Parathyroid adenoma (tissue), 2 donors: ENCODE measurements around the gene TCEAL3.
"Not testable (repeated sequence)": the region's sequence is repeated elsewhere in the genome, so short reads cannot be mapped to it uniquely, and the experiment has no call there.

Source experiments
- H2AFZ ChIP-seq: fragments of 300-600 bp; sonication (generic); one replicate; pipeline ENCODE4 v1.7.0; 2017; ENCODE audit warnings: antibody characterized with exemption, mild to moderate bottlenecking
- H3K27ac ChIP-seq: fragments of 300-600 bp; sonication (generic); one replicate; pipeline ENCODE4 v1.7.0; 2017
- H3K27me3 ChIP-seq: fragments of 300-600 bp; sonication (generic); one replicate; pipeline ENCODE4 v1.7.0; 2017; ENCODE audit warnings: low read length; ENCODE audit not compliant: control insufficient read depth, insufficient read depth
- H3K36me3 ChIP-seq: fragments of 300-600 bp; sonication (generic); one replicate; pipeline ENCODE4 v1.7.0; 2017; ENCODE audit warnings: low read length; ENCODE audit not compliant: control insufficient read depth, insufficient read depth
- H3K4me1 ChIP-seq: fragments of 300-600 bp; sonication (generic); one replicate; pipeline ENCODE4 v1.7.0; 2017; ENCODE audit warnings: control low read depth
- H3K4me2 ChIP-seq: fragments of 300-600 bp; sonication (generic); one replicate; pipeline ENCODE4 v1.7.0; 2017; ENCODE audit warnings: low read length
- H3K4me3 ChIP-seq: fragments of 300-600 bp; sonication (generic); one replicate; pipeline ENCODE4 v1.7.0; 2017; ENCODE audit warnings: low read depth, low read length
- H3K79me2 ChIP-seq: fragments of 300-600 bp; sonication (generic); one replicate; pipeline ENCODE4 v1.7.0; 2017; ENCODE audit warnings: control low read depth
- H3K9ac ChIP-seq: fragments of 300-600 bp; sonication (generic); one replicate; pipeline ENCODE4 v1.7.0; 2017; ENCODE audit warnings: mild to moderate bottlenecking
- H3K9me3 ChIP-seq: fragments of 300-600 bp; sonication (generic); one replicate; pipeline ENCODE4 v1.7.0; 2017; ENCODE audit warnings: low read length; ENCODE audit not compliant: control insufficient read depth
- CTCF ChIP-seq: fragments of 300-600 bp; sonication (generic); IDR thresholded peaks from one replicate; pipeline ENCODE4 v1.7.0; 2017; ENCODE audit warnings: antibody characterized with exemption, mild to moderate bottlenecking
- donor health status: primary hyperparathyroidism.

Gene TCEAL3

GRCh38 chrX:103647630-103648029 is 39.9 kb downstream of the TCEAL3 start:
- Histone ChIP-seq H2AFZ (no peak overlapping the region), H3K79me2 (no peaks in the 10 kb centered on the region), H3K9ac (no peak overlapping the region), H3K4me1 (no peaks in the 10 kb centered on the region), H3K4me3 (no peak overlapping the region), H3K27ac (no peak overlapping the region), H3K4me2 (no peak overlapping the region), H3K27me3 (no peaks in the 10 kb centered on the region), H3K9me3 (no peaks in the 10 kb centered on the region), H3K36me3 (no peaks in the 10 kb centered on the region)
- TF ChIP-seq CTCF: no peak

GRCh38 chrX:103651151-103651773 is 43.5 kb downstream of the TCEAL3 start:
- Histone ChIP-seq H3K9ac (no peak overlapping the region), H3K4me3 (no peak overlapping the region), H3K4me2 (no peak overlapping the region), H3K36me3 (no peaks in the 10 kb centered on the region), H3K79me2 (no peaks in the 10 kb centered on the region), H3K9me3 (no peaks in the 10 kb centered on the region), H3K4me1 (no peaks in the 10 kb centered on the region), H2AFZ (no peak overlapping the region), H3K27me3 (no peaks in the 10 kb centered on the region), H3K27ac (no peak overlapping the region)
- no peak for TF ChIP-seq CTCF

- H2AFZ ChIP-seq, H3K27ac ChIP-seq, H3K4me2 ChIP-seq, H3K9ac ChIP-seq, H3K27me3 ChIP-seq, H3K4me1 ChIP-seq, H3K4me3 ChIP-seq, H3K9me3 ChIP-seq, H3K79me2 ChIP-seq, H3K36me3 ChIP-seq: not testable (repeated sequence)
These were observed 47.7 kb downstream of the TCEAL3 start for GRCh38 chrX:103655230-103656000.

- Histone ChIP-seq H3K27ac (no peak overlapping the region), H3K4me1 (no peaks in the 10 kb centered on the region), H3K4me3 (no peak overlapping the region), H3K9me3 (no peaks in the 10 kb centered on the region), H3K27me3 (no peaks in the 10 kb centered on the region), H3K36me3 (no peaks in the 10 kb centered on the region), H3K4me2 (no peak overlapping the region), H3K79me2 (no peaks in the 10 kb centered on the region), H2AFZ (no peak overlapping the region), H3K9ac (no peak overlapping the region)
- no peak for TF ChIP-seq CTCF
These were observed 48.9 kb downstream of the TCEAL3 start for GRCh38 chrX:103656617-103657016.

GRCh38 chrX:103657066-103657465 is 49.3 kb downstream of the TCEAL3 start:
- not testable (repeated sequence) for H3K27me3 ChIP-seq, H3K36me3 ChIP-seq, H2AFZ ChIP-seq, H3K9me3 ChIP-seq, H3K4me3 ChIP-seq, H3K4me1 ChIP-seq, H3K9ac ChIP-seq, H3K4me2 ChIP-seq, H3K79me2 ChIP-seq, H3K27ac ChIP-seq
